ENCODE data around the gene LRP11. TPM values are rescaled to one million over a fixed set of nuclear protein-coding genes. Genes with fewer than 3 reads are reported as not detected.

The LRP11 gene
- total RNA-seq, 1 experiment from 2014 or later = 14.8 TPM

DNA sequence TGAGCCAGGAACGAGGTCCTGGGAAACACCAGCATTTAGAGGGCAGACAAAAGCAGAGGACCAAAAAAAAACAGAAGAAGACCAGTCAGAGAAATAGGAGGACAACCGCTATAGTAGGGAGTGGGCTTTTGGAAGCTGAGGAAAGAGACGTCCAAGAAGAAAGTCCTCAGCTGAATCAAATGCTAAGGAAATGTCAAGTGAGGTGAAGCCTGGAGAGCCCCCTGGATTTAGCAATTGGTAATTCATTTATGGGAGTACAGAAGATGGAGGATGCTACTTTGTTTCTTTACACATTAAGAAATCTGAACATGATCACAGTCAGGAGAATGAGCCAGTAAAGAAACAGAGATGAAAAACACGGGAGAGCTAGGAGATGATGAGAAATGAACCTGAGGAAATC is 41.1 kb downstream of the LRP11 start:
- H3K9me3 ChIP-seq (ENCODE audit: control insufficient read depth, low read depth, low read length) = no peaks in the 10 kb centered on the region
- no peak overlapping the region for H4K8ac ChIP-seq (replicated peaks; ENCODE audit: insufficient read length, low read depth, low read length)
- H3K27me3 ChIP-seq (ENCODE audit: insufficient read depth, low read length) = no peaks in the 10 kb centered on the region
- H3K56ac ChIP-seq (ENCODE audit: insufficient read length, low read depth, low read length) = no peak overlapping the region
- H3K18ac ChIP-seq (ENCODE audit: insufficient read length, low read depth, low read length) = no peak overlapping the region
- H3T11ph ChIP-seq (ENCODE audit: low read length) = no peak overlapping the region
- no peak overlapping the region for H2BK20ac ChIP-seq (ENCODE audit: low read depth, low read length, poor library complexity, severe bottlenecking)
- H2AFZ ChIP-seq (ENCODE audit: low read length) = no peak overlapping the region
- no peak overlapping the region for H3K4me3 Mint-ChIP-seq
- H3K36me3 Mint-ChIP-seq (ENCODE audit: insufficient read depth in 1 of 3, low read depth in 3 of 3) = 0 out of 7 replicates have a peak, but pooled peaks cover 0 to 2% (median 0%) of the 10 kb centered on the region in 3 experiments
- H4K91ac ChIP-seq (ENCODE audit: insufficient read length, low read depth, low read length) = no peak overlapping the region
- H2BK5ac ChIP-seq (ENCODE audit: insufficient read length, low read length) = no peak overlapping the region
- H3K79me2 ChIP-seq (ENCODE audit: insufficient read depth, low read length) = no peaks in the 10 kb centered on the region
- no peak overlapping the region for H2BK12ac ChIP-seq (ENCODE audit: insufficient read length, low read depth, low read length)
- H3K4ac ChIP-seq (ENCODE audit: low read depth, low read length) = no peak overlapping the region
- TF ChIP-seq, protein P1, sequence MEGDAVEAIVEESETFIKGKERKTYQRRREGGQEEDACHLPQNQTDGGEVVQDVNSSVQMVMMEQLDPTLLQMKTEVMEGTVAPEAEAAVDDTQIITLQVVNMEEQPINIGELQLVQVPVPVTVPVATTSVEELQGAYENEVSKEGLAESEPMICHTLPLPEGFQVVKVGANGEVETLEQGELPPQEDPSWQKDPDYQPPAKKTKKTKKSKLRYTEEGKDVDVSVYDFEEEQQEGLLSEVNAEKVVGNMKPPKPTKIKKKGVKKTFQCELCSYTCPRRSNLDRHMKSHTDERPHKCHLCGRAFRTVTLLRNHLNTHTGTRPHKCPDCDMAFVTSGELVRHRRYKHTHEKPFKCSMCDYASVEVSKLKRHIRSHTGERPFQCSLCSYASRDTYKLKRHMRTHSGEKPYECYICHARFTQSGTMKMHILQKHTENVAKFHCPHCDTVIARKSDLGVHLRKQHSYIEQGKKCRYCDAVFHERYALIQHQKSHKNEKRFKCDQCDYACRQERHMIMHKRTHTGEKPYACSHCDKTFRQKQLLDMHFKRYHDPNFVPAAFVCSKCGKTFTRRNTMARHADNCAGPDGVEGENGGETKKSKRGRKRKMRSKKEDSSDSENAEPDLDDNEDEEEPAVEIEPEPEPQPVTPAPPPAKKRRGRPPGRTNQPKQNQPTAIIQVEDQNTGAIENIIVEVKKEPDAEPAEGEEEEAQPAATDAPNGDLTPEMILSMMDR (conservative IDR thresholded peaks at IDR 0.05) = no peak; the same call in 2 of the 3 replicates
- H4K5ac ChIP-seq (ENCODE audit: insufficient read length, low read depth, low read length) = no peak overlapping the region
- H3K4me1 Mint-ChIP-seq = no peaks in the 10 kb centered on the region
- no peak overlapping the region for H3K9ac ChIP-seq (ENCODE audit: extremely low read depth, insufficient read length, low read length)
- no peaks in the 10 kb centered on the region for H3K9me3 Mint-ChIP-seq
- no peak overlapping the region for H2BK15ac ChIP-seq (ENCODE audit: low read depth, low read length)
- H3K4me2 ChIP-seq (ENCODE audit: insufficient read depth, insufficient read length, low read length) = no peak overlapping the region
- no peak overlapping the region for H3K27ac ChIP-seq (ENCODE audit: insufficient read length, low read depth, low read length)
- no peaks in the 10 kb centered on the region for H3K79me1 ChIP-seq (ENCODE audit: insufficient read depth, low read depth, low read length, poor library complexity, severe bottlenecking)
- no peak overlapping the region for H2BK120ac ChIP-seq (ENCODE audit: low read depth, low read length, poor library complexity, severe bottlenecking)
- no peaks in the 10 kb centered on the region for H4K20me1 ChIP-seq (ENCODE audit: control insufficient read depth, insufficient read depth, insufficient read length)
- H3K14ac ChIP-seq (ENCODE audit: insufficient read depth, low read length) = no peak overlapping the region
- WGBS (ENCODE audit: extremely low coverage, insufficient read length, low lambda C conversion rate) = no CpG with 5 or more reads among the region's 4 CpGs
- no peaks in the 10 kb centered on the region for H3K27me3 Mint-ChIP-seq (ENCODE audit: low read depth)
- H2AK5ac ChIP-seq (ENCODE audit: insufficient read length, low read length) = no peak overlapping the region
- no peak overlapping the region for H3K23ac ChIP-seq (ENCODE audit: insufficient read length, low read depth, low read length)
- H3K27ac Mint-ChIP-seq = peak overlapping the region in 2 of 3 experiments; percentile 11 to 12; a peak in 2 of 7 replicates
- H3K4me1 ChIP-seq (ENCODE audit: insufficient read depth, low read length) = no peaks in the 10 kb centered on the region
- no peak for DNase-seq
- H3K23me2 ChIP-seq (ENCODE audit: insufficient read length, low read depth, low read length, poor library complexity, severe bottlenecking) = no peaks in the 10 kb centered on the region

Data from H9 (cell line).